T-helper 2 cell (primary cell): ENCODE results near the gene MAP4.
A peak's percentile ranks its signal among the peaks of the same experiment; 100 is the strongest.

Experiments
- DNase-seq, 5 experiments: peaks; one replicate each; pipeline versions ENCODE4 v3.0.0 to v3.0.0-alpha.2; 2012 to 2022

MAP4 gene

DNA sequence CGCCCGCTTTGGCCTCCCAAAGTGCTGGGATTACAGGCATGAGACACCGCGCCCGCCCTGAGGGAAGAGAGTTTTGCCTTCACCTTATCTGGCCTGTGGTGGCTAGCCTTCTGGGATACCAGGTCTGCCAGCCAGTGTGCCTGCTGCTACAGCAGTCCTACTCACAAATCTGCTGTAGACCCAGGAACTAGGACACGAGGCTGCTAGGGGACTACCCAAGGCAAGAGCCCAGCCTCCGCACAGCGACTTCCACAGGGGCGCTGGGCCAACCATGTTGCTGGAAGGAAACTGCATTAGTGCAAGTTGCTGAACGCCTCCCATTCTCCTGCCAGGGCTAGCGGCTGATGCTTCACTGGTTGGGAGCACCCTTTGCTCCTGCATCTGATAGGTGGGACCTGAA is 159.5 kb downstream of the MAP4 start:
- no peak for DNase-seq

DNA sequence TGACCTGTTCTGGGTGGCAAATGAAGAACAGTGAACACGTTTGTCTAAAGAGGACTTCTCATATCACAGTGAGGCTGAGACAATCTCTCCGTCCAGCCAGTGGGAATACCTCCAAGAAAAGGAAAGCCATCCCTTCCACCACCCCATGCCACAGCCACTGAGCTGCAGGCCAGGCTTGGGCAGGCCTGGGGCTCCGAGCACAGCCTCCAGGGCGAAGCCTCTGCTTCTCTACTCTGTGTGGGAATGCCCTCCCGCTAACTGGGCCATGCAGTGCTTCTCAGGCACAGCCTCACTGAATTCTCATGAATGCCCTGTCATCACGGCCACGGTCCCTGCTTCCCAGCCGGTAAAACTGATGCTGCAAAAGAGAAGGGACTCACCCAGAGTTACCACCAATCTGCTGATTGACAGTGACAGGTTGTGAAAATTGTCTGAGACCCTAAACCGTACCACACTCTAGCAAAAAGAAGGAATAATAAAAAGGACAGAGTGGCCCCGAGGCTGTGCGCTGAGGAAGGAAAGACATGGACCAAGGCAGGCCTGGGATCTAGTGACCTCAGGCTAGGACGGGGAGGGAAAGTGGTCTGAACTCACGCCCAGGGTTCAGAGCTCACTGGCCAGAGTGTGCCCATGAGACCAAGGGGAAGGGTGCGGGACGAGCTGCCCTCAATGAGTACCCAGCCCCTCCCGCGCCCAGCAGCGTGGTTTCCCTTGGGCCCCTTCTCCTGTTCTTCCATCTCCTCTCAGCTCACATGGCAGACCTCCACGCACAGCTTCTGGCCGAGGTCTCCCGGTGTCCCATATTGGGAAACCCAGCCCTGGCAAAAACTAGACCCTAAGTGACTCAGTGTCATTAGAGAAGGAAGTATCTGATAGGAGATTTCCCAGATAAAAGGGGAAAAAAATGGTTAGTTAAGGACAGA is 160.5 kb downstream of the MAP4 start:
- DNase-seq, result no peak

DNA sequence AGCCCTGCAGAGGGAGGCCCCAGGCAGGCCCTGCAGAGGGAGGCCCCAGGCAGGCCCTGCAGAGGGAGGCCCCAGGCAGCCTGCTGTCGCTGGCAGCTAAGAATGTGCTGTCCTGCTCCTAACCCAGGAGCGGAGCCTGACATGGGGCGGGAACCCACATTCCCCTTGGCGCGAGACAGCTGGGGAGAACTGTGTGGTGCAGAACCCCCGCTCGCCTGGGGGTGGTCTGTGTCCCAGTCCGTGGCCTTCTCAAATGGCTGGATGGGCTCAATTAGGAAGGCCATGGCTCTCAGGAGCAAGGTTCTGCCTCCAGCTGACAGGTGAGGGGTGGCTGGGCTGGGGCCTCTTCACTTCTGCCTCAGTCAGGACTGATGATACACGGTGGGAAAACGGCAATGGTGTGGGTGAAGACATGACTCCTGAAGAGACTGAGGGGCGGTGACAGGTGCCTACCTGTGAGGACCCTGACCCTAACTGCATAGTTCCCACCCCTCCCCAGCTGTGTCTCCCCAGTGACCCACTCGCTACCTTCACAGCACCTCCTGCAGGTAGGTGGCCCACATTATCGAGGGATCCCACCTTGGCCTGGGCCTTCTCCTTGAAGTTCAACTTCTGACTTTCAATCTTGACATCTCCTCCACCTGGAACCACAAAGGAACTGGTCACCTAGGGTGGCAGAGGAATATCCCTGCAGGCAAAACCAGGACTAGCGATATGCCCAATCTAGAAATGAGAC is 161.3 kb downstream of the MAP4 start:
- no peak for DNase-seq

DNA sequence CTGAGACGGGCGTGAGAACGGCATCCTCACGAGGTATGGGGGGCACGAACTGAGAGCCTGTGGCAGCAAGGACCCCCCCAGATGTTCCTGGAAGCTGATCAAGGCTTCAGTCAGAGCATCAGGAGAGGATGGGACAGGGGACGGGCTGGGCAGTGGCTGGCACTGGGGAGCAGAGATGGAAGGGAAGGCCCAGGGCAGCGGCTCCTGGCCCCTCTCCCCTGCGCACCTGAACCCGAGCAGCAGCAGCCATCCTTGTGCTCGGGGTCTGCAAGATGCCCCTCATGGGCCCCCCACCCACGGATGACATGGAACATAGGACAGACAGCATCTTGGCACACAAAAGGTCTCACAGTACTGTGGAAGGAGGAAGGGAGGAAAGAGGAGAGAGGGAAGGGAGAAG is 161.9 kb downstream of the MAP4 start:
- DNase-seq, result no peak

DNA sequence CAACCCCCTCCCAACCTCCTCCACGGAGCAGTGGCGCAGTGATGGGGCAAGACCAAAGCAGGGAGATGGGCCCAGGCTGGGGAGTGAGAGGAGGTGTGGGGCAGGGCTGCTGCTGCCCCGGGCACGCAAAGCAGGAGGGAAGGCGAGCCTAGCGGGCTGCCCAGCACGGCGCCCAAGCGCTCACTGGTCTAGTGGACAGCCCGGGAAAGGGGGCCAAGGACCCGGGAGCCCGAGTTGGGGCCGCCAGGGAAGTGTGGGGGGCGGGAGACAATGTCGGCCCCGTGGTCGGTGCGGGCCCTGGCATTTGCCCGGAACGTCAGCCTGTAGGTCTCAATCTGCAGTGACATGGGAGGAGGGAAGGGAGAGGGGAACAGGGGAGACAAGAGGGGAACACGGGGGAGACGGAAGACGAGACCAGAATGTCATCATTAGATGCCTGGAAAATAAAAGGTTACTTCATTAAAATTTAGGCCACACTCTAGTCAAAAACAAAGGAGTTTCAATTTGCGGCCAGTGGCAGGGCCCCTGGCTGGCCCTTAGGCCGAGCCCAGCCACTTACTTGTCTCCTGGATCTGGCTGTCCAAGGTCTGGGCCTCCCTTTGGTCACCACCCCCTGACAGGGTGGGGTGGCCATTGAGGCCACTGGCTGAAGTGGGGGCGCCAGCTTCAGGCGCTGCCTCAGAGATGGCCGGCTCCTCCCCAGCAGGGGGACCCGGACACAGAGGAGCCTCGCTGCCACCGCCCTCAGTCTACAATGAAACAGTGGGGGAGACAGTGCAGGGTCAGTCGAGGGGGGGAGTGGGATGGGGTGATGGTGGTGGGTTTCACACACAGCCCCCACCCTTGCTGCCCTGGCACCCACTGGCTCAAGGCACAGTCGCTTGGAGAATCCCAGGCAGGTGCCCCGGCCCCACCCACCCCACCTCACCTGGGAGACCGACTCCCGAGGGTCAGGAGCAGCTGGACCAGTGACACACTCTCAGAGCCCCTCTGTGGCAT is 163.3 kb downstream of the MAP4 start:
- DNase-seq, result no peak

DNA sequence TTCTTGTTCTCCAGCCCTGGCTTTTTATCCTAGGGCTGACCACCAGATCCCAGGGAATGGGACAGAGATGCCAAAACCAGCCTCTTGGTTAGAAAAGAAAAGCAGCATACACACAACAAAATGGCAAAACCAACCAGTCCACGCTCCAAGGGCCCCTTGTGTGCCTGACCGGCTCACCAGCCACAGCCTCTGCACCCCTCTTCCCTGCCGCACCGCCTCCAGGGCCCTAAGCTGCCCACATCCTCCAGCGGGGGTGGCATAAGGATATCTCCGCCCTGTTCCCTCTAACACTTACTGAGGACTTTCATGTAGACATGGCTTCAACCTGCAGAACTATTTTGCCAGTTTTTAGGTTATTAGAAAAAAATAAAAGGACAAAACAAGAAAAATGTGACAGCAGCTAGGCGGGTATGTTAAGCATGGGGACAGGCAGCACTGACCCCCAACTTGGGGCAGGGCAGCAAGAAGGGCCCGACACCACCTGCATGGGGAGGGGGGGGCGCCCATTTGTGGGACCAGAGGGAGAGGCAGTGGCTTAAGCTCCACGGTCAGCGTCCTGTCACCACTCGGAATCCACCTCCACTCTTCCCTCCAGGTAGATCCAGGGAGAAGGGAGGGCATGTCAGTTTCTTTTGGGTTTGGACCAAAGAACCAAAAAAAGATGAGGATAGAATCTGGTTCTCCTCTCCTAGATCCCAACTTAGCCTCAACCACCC is 164.2 kb downstream of the MAP4 start:
- no peak for DNase-seq

DNA sequence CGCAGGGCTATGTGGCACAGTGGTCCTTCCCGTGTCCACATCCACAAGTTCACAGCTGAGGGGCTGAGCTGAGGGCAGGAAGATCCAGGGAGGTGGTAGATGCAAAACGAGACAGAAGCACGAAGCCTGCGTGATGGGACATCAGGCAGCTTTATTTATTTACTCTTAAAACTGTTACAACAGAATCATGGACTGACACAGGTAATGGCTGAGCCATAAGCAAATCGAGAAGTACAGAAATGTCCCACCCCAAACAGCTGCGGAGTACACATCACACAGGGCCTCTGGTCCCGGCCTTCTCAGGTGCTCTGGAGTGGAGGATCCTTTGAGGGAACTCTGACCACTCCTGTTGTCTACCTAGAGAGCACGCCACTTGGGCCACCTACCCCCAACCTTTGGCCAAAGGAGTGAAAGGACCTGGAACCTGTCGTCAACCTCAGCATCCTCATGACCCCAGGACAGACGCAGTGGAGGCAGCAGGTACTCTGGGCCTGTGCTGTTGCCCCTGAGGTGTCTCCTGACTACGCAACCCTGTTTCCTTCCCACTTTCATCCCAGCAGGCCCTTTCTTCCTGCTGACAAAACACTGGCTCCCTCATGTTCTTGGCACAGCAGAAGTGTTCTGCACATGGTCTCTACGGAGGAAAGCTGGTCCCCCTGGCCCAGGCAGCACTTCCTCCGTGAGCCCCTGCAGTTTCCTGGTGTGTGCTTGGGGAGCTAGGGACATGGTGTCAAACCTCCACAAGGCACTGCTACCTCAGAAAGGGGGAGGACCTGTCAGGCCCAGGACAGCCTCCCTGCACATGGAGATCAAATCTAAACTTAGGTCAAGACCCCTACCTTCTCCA is 165.4 kb downstream of the MAP4 start:
- no peak for DNase-seq

DNA sequence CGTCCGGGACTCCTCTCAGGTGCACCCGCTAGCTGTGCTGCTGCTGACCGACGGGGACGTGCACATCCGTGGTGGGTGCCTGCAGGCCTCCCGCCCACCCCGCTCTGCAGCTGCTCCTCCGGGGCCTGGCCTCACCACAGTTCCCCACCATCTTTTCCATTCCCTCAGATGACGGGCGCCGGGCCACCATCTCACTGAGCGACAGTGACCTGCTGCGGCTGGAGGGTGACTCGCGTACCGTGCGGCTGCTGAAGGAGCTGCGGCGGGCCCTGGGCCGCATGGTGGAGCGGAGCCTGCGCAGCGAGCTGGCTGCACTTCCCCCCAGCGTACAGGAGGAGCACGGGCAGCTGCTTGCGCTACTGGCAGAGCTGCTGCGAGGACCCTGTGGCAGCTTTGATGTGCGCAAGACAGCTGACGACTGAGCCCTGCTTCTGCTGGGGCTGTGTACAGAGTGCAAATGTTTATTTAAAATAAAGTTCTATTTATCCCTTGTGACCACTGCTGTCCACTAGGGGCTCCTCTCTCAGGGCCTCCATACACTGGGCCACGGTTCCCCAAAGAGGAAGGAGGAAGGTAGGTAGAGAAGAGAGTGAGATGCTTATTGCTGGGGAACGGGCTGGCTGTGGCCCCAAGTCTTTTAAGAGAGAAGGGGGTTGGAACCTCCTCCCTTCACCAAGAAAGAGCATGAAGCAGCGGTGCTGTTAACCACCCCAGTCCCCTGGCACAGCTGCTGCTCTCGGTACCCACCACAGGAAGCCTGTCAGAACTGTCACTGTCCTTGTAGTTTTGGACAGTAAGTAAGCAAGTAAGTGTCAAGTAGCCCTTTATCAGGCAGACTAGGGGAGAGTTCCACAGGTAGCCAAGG is 166.3 kb downstream of the MAP4 start:
- no peak for DNase-seq

DNA sequence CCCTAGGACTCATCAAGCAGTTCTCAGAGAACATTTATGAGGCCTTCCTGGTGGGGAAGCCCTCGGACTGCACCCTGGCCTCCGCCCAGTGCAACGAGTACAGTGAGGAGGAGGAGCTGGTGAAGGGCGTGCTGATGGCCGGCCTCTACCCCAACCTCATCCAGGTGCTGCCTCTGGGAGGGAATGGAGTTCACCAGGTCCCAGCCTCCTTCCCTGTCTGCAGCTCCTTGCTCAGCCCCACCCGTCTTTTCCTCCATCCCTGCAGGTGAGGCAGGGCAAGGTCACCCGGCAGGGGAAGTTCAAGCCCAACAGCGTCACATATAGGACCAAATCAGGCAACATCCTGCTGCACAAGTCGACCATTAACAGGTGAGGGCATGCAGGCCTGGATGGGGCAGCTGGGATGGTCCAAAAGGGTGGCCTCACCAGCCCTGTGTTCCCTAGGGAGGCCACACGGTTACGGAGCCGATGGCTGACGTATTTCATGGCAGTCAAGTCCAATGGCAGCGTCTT is 167.0 kb downstream of the MAP4 start:
- no peak for DNase-seq

DNA sequence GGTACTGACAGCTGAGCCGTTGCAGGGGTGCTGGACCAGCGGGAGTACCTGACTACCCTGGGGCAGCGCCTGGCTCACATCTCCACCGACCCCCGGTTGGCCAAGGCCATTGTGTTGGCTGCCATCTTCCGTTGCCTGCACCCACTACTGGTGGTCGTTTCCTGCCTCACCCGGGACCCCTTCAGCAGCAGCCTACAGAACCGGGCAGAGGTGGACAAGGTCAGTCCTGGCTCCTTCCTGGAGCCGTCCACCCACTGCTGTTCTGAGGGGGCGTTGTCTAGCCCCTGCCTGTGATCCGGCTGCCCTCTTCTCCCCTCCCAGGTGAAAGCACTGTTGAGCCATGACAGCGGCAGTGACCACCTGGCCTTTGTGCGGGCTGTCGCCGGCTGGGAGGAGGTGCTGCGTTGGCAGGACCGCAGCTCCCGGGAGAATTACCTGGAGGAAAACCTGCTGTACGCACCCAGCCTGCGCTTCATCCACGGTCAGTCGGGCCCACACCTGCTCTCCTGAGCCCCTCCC is 167.6 kb downstream of the MAP4 start:
- no peak for DNase-seq

DNA sequence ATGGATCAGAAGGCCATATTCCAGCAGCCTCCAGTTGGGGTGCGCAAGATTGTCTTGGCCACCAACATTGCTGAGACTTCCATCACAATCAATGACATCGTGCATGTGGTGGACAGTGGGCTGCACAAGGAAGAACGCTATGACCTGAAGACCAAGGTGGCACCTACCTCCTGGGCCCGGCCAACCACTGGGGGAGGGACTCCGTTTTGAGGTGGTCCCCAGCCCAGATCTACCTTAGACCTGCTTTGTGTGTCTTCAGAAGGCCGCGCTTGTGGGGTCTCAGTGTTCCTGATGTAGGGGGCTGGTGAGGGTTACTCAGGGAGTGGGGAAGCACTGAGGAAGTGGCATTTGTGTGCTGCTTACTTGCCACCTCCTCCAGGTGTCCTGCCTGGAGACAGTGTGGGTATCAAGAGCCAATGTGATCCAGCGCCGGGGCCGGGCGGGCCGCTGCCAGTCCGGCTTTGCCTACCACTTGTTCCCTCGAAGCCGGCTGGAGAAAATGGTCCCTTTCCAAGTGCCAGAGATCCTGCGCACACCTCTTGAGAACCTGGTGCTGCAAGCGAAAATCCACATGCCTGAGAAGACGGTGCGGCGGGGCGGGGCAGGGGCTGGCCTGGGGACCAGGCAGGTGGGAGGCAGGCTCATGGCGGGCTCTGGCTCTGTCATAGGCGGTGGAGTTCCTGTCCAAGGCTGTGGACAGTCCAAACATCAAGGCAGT is 168.3 kb downstream of the MAP4 start:
- no peak for DNase-seq

DNA sequence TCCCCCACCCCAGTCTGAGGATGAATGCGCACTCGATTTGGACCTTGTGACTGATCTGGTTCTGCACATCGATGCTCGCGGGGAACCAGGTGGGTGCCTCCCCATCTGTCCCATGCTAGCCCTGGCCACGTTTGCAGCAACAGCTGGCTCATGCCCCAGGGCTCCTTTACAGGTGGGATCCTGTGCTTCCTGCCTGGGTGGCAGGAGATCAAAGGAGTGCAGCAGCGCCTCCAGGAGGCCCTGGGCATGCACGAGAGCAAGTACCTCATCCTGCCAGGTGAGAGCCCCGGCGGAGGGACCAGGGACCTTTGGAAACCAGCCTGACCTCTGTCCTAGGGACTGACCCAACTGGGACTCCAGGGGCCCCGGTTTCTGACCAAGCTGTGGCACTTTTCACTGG is 169.0 kb downstream of the MAP4 start:
- no peak for DNase-seq

DNA sequence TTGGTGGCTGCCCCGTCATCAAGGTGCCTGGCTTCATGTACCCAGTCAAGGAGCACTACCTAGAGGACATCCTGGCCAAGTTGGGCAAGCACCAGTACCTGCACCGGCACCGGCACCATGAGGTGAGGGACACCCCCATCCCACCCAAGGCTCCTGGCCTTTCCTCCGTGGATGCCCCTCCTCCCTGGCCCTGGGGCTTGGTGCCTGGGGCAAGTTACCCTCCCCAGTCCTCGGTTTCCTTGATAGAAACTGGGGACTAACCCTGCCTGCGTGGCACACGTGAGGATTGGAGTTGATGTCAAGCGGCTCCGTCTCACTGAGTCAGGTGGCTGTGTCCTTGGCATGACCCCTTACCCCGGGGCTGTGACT is 169.4 kb downstream of the MAP4 start:
- no peak for DNase-seq

DNA sequence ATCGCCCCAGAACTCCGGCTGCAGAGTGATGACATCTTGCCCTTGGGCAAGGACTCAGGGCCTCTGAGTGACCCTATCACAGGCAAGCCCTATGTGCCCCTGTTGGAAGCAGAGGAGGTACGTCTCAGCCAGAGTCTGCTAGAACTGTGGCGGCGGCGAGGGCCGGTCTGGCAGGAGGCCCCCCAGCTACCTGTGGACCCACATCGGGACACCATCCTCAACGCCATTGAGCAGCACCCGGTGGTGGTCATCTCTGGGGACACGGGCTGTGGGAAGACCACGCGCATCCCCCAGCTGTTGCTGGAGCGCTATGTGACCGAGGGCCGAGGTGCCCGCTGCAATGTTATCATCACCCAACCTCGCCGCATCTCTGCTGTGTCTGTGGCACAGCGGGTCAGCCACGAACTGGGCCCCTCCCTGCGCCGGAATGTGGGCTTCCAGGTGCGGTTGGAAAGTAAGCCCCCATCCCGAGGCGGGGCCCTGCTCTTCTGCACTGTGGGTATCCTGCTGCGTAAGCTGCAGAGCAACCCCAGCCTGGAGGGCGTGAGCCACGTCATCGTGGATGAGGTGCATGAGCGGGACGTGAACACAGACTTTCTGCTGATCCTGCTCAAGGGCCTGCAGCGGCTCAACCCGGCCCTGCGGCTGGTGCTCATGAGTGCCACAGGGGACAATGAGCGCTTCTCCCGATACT is 169.9 kb downstream of the MAP4 start:
- DNase-seq, result no peak

DNA sequence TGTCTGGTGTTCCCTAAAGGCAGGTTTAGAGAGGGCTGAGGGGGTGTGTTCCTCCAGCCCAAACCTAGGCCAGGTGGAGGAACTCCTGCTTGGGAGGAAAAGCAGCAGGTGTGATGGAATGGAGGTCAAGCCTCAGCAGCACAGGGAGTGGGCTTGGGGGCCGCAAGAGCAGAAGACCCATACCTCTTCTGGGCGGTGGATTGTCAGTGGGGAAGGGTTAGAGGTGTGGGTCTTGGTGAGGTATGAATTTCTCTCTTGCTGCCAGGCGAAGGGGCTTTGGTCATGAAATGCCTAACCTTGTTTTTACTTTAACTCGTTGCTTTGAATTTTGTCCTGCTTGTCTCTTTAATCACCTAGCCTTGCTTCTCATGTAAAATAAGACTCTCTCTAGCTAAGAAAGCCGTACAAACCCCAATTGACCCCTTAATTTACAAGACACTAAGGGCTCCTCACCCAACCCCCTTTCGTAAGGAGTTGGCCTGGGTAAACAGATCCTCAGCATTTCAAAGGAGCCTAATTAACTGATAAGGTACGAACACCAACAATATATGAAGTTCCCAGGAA is 174.3 kb downstream of the MAP4 start:
- DNase-seq, result no peak

DNA sequence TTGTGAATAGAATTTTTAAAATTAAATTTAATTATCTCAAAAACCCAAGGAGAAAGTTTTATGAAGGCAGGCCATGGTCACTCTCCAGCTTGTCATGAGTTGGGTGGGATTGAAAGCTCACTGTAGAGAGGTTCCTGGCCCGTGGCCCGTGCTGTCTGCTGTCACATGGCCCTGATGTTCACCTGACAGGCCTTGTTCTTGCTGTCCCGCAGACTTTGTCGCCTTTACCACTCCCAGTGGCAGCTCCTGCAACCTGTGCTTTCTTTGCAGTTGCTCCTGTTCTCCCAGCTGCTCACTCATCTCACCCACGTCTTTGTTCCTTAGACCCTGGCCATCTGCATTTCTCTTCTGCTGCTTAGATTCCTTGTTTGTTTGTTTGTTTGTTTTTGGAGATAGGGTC is 177.7 kb downstream of the MAP4 start:
- no peak for DNase-seq

DNA sequence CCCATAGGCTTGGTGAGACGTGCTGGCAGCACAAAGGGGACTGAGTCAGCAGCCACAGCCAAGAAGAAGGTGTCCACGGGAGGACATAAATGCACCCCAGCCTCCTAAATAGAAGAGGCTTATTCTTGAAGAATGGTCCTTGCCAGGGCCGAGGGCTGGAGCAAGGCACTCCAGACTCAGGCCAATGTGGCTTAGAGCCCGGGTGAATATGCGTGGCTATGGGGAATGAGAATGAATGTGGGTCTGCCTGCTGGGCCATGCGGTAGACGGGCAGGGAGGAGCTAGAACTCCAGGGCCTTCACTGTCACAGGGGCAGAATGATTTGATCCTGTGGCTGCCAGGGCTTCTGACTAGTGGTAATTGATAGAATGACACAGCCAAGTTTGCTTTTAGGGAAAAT is 179.2 kb downstream of the MAP4 start:
- DNase-seq, result no peak

DNA sequence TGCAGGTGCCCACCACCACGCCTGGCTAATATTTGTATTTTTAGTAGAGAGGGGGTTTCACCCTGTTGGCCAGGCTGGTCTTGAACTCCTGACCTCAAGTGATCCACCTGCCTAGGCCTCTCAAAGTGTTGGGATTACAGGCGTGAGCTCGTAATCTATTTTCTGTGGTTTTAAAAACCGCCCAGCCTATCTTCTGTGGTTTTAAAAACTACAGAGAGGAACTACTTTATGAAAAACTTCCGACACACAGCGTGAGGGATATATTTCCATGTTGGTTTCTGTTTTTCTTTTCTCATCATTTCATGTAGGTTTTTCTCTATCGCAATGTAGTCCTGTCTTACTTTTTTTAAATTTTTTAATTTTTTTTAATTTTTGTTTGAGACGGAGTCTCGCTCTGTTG is 186.7 kb downstream of the MAP4 start:
- DNase-seq, result peak in 1 of 5 experiments; percentile 30
